K562 (cell line): ENCODE measurements around the gene MAP2. TPM values are rescaled to one million over a fixed set of nuclear protein-coding genes. Genes with fewer than 3 reads are reported as not detected.

Source experiments
- ATAC-seq: fragments of 200-7000 bp; cut with Tn5 transposase; 3 replicates; pipeline ENCODE4 v1.9.1; 2020; ENCODE audit warnings: moderate library complexity
- BruUV-seq: library from RNA; stranded (reverse); fragments of 400-500 nt; replicated peaks from 2 replicates; lab custom pipeline; 2021; lab: Mats Ljungman, UMichigan
- CTCF ChIA-PET: fragments of 300-600 bp; formaldehyde crosslinking; extraction: SDS; loops from one replicate; lab custom pipeline; 2021; ENCODE audit warnings: low intra/inter-chr PET ratio; lab: Yijun Ruan, JAX
- POLR2A ChIA-PET: fragments of 300-600, 350-650 bp; sonication (Branson Sonifier 250); formaldehyde crosslinking; extraction: SDS; loops from one replicate; lab custom pipeline; 2021; ENCODE audit warnings: antibody characterized with exemption, inconsistent platforms; lab: Yijun Ruan, JAX
- DNase-seq, 4 experiments: peaks; one replicate each; pipeline versions ENCODE4 v3.0.0 to v3.0.0-alpha.2; 2011 to 2018; ENCODE audit warnings: low spot score in 3 of 4, mixed read lengths in 3 of 4; ENCODE audit errors: extremely low read depth in 1 of 4
- FAIRE-seq: peaks from 2 replicates; lab custom pipeline; 2011; peaks lifted over from hg19 to GRCh38; lab: Jason Lieb, UNC
- H2AFZ ChIP-seq: 2 replicates; pipeline ENCODE4 v1.6.0; 2011; ENCODE audit warnings: low read depth, low read length, control low read depth, inconsistent platforms
- H3K27ac ChIP-seq: fragments of 200-600 bp; 3 replicates; pipeline ENCODE4 v1.8.0; 2011; ENCODE audit warnings: low read depth, mild to moderate bottlenecking, control low read depth, inconsistent platforms, low read length, moderate library complexity, mixed read lengths; ENCODE audit errors: extremely low read depth
- H3K27me3 ChIP-seq, 2 experiments: fragments of 300-600 bp in 1 of 2; 2 replicates in 1 of 2; 3 replicates in 1 of 2; pipeline versions ENCODE4 v1.6.0 to v1.8.0; 2011; ENCODE audit warnings: inconsistent platforms in 2 of 2, low read length in 2 of 2, mild to moderate bottlenecking in 1 of 2, mixed read lengths in 1 of 2, moderate library complexity in 1 of 2; ENCODE audit not compliant: control insufficient read depth in 2 of 2, insufficient read depth in 2 of 2
- H3K36me3 ChIP-seq: fragments of 300-600 bp; 3 replicates; pipeline ENCODE4 v1.8.0; 2011; ENCODE audit warnings: mild to moderate bottlenecking, low read length, inconsistent platforms; ENCODE audit not compliant: control insufficient read depth, insufficient read depth
- H3K4me1 ChIP-seq, 2 experiments: fragments of 200-600 bp in 1 of 2; replicated peaks in 1 of 2; 2 replicates in 1 of 2; 3 replicates in 1 of 2; pipeline versions ENCODE4 v1.5.1 to v1.8.0; 2011; ENCODE audit warnings: inconsistent platforms in 2 of 2, low read length in 2 of 2, mild to moderate bottlenecking in 1 of 2, mixed read lengths in 1 of 2, moderate library complexity in 1 of 2; ENCODE audit not compliant: control insufficient read depth in 2 of 2, insufficient read depth in 2 of 2
- H3K4me2 ChIP-seq: 2 replicates; pipeline ENCODE4 v1.6.1; 2011; ENCODE audit warnings: low read length, control low read depth, inconsistent platforms, mixed read lengths; ENCODE audit not compliant: insufficient read depth
- H3K4me3 ChIP-seq: fragments of 200-600 bp; sonication (generic), shearing (Covaris generic); 2 replicates; pipeline ENCODE4 v1.5.1; 2016; ENCODE audit warnings: control low read depth, inconsistent platforms
- H3K79me2 ChIP-seq: fragments of 200-600 bp; 3 replicates; pipeline ENCODE4 v1.8.0; 2011; ENCODE audit warnings: low read length, inconsistent platforms; ENCODE audit not compliant: control insufficient read depth, insufficient read depth
- H3K9ac ChIP-seq, 2 experiments: 2 replicates each; pipeline versions ENCODE4 v1.6.0 to v1.6.1; 2011; ENCODE audit warnings: low read depth in 2 of 2, low read length in 2 of 2, control low read depth in 1 of 2, inconsistent platforms in 1 of 2, mild to moderate bottlenecking in 1 of 2, mixed read lengths in 1 of 2; ENCODE audit not compliant: insufficient read depth in 1 of 2
- H3K9me1 ChIP-seq: one replicate; pipeline ENCODE4 v1.6.0; 2011; ENCODE audit warnings: inconsistent platforms, mild to moderate bottlenecking, low read length, moderate library complexity; ENCODE audit not compliant: control insufficient read depth, insufficient read depth
- H3K9me3 ChIP-seq: replicated peaks from 2 replicates; pipeline ENCODE4 v1.5.1; 2011; ENCODE audit warnings: low read depth, low read length, inconsistent platforms; ENCODE audit not compliant: control insufficient read depth, insufficient read depth
- H4K20me1 ChIP-seq: replicated peaks from 2 replicates; pipeline ENCODE4 v1.6.1; 2011; ENCODE audit warnings: low read length, inconsistent platforms, mixed read lengths; ENCODE audit not compliant: control insufficient read depth, insufficient read depth
- AFF1 ChIP-seq, 2 experiments: fragments of 450-650 bp; IDR thresholded peaks; 2 replicates each; pipeline ENCODE4 v1.6.1; 2018; ENCODE audit warnings: mild to moderate bottlenecking in 2 of 2, low read depth in 1 of 2; ENCODE audit not compliant: partially characterized antibody in 2 of 2
- BRD9 ChIP-seq: fragments of 450-650 bp; IDR thresholded peaks from 2 replicates; pipeline ENCODE4 v1.6.1; 2018; ENCODE audit warnings: low read depth; ENCODE audit not compliant: partially characterized antibody
- CC2D1A ChIP-seq: fragments of 450-650 bp; IDR thresholded peaks from 2 replicates; pipeline ENCODE4 v1.6.1; 2017; ENCODE audit warnings: mild to moderate bottlenecking
- CXXC5 ChIP-seq: fragments of 250-450 bp; sonication (Bioruptor Pico); IDR thresholded peaks from 2 replicates; pipeline ENCODE4 v1.8.0; 2022; ENCODE audit warnings: inconsistent platforms, mild to moderate bottlenecking, moderate library complexity
- GATAD2A ChIP-seq: fragments of 450-650 bp; IDR thresholded peaks from 2 replicates; pipeline ENCODE4 v1.6.1; 2017
- HMGN3 ChIP-seq: IDR thresholded peaks from 2 replicates; pipeline ENCODE4 v1.6.1; 2011; ENCODE audit warnings: borderline replicate concordance, low read depth, mild to moderate bottlenecking, mixed read lengths, low read length; ENCODE audit not compliant: insufficient read length; ENCODE audit errors: extremely low read depth
- RBFOX2 ChIP-seq: fragments of 200-400 bp; formaldehyde crosslinking; IDR thresholded peaks from 2 replicates; pipeline ENCODE4 v1.6.1; 2017; ENCODE audit warnings: low read depth, mild to moderate bottlenecking, low read length, moderate library complexity
- RBM15 ChIP-seq: fragments of 200-400 bp; formaldehyde crosslinking; IDR thresholded peaks from 2 replicates; pipeline ENCODE4 v1.6.1; 2018; ENCODE audit warnings: mild to moderate bottlenecking, low read length, moderate library complexity; ENCODE audit not compliant: insufficient read depth
- RNF219 ChIP-seq: fragments of 250-450 bp; sonication (Bioruptor Pico); IDR thresholded peaks from 2 replicates; pipeline ENCODE4 v1.5.0; 2022; ENCODE audit warnings: mild to moderate bottlenecking
- ZBTB11 ChIP-seq, 3 experiments: fragments of 200-800 bp in 1 of 3; fragments of 250-450 bp in 1 of 3; fragments of 450-650 bp in 1 of 3; sonication (Bioruptor Pico) in 1 of 3; sonication (Bioruptor generic) in 1 of 3; formaldehyde crosslinking in 1 of 3; IDR thresholded peaks; 2 replicates each; pipeline versions ENCODE4 v1.6.1 to v1.8.0; 2016 to 2022; ENCODE audit warnings: mild to moderate bottlenecking in 2 of 3, missing genetic modification characterization in 2 of 3, missing compliant biosample characterization in 1 of 3, moderate library complexity in 1 of 3
- ZFP36 ChIP-seq: fragments of 150-350 bp; IDR thresholded peaks from 2 replicates; pipeline ENCODE4 v1.6.1; 2018; ENCODE audit warnings: low read length, low read depth; ENCODE audit not compliant: partially characterized antibody
- ZNF239 ChIP-seq: fragments of 250-450 bp; sonication (Bioruptor Pico); IDR thresholded peaks from 2 replicates; pipeline ENCODE4 v1.4.0; 2020; ENCODE audit warnings: mild to moderate bottlenecking
- ZNF24 ChIP-seq: fragments of 450-650 bp; IDR thresholded peaks from 2 replicates; pipeline ENCODE4 v1.6.1; 2016
- ZNF3 ChIP-seq: fragments of 250-450 bp; sonication (Bioruptor Pico); IDR thresholded peaks from 2 replicates; pipeline ENCODE4 v1.5.0; 2021; ENCODE audit warnings: mild to moderate bottlenecking, moderate library complexity
- WGBS: fragments of 100-300 bp; shearing (Covaris generic); methylation state at CpG from one replicate; pipeline ENCODE4 v1.1.6; 2016; ENCODE audit warnings: low coverage, mixed read lengths; ENCODE audit not compliant: insufficient coverage; ENCODE audit errors: missing lambda C conversion rate; 5-methylcytosine and 5-hydroxymethylcytosine counted together
- in situ Hi-C: fragments of 300-500 bp; cut with MboI; formaldehyde crosslinking; loops from 4 replicates; pipeline ENCODE4 v1.15.0; 2018; ENCODE audit warnings: inconsistent platforms, mixed read lengths
- intact Hi-C: fragments of 100-400 bp; cut with micrococcal nuclease; formaldehyde crosslinking; loops from 2 replicates; pipeline ENCODE4 v1.14.2; 2022
- polyA plus RNA-seq, 8 experiments: library from polyadenylated mRNA; depleted of rRNA in 4 of 8; stranded (reverse) in 5 of 8; unstranded in 3 of 8; fragments of >200 nt; fragmentation: Nextera tagmentation in 2 of 8; fragmentation: Illumina TruSeq in 1 of 8; extraction: Ambion mirVana in 2 of 8; extraction: Trizol in 1 of 8; gene quantifications; 2 replicates each; pipeline versions ENCODE4 v1.2.1 to v1.2.3, GENCODE V29; 2011 to 2014; ENCODE audit warnings: inconsistent platforms in 1 of 8, missing spikeins in 1 of 8
- total RNA-seq, 7 experiments: library from RNA; depleted of rRNA in 6 of 7; stranded (reverse); fragments of >200 nt in 6 of 7; fragmentation: Illumina TruSeq in 2 of 7; extraction: Trizol in 2 of 7; gene quantifications; 2 replicates each; pipeline versions ENCODE4 v1.2.1 to v1.2.3, GENCODE V29; 2011 to 2021; ENCODE audit warnings: low replicate concordance in 1 of 7

MAP2 gene
- total and polyA plus RNA-seq, 9 of the 15 experiments (the other 6 are each of a cell fraction or from before 2014, with no cell fraction given) = 0.13 TPM; not detected in 8

GRCh38 chr2:209596262-209596661 lies 172.4 kb downstream of the MAP2 start:
- no peak for FAIRE-seq
- in situ Hi-C loops = no loop called here
- Histone ChIP-seq H3K27me3 (no peaks in the 10 kb centered on the region), H2AFZ (no peak overlapping the region), H3K9me1 (no peaks in the 10 kb centered on the region), H3K79me2 (no peaks in the 10 kb centered on the region), H3K4me1 (no peaks in the 10 kb centered on the region), H3K9me3 (no peaks in the 10 kb centered on the region), H3K9ac (no peak overlapping the region), H3K4me2 (no peak overlapping the region), H4K20me1 (no peaks in the 10 kb centered on the region), H3K27ac (no peak overlapping the region), H3K36me3 (no peaks in the 10 kb centered on the region), H3K4me3 (no peak overlapping the region)
- WGBS = 3% methylated on average over 4 of the region's 4 CpGs
- ATAC-seq = no peak
- ChIA-PET POLR2A (no interaction called here), CTCF (no interaction called here)
- intact Hi-C loops = no loop called here
- no peak for DNase-seq
- BruUV-seq = no TSS peak
- no peak for TF ChIP-seq BRD9
- no peak for TF ChIP-seq CC2D1A
- TF ChIP-seq ZFP36 = no peak
- TF ChIP-seq RBM15 = no peak
- no peak for TF ChIP-seq CXXC5 (CRISPR knock-in tag)
- TF ChIP-seq HMGN3 = no peak
- no peak for TF ChIP-seq ZBTB11 (CRISPR knock-in tag; IDR thresholded peaks at IDR 0.05)
- TF ChIP-seq RNF219 = no peak
- TF ChIP-seq ZNF239 (CRISPR knock-in tag) = no peak
- TF ChIP-seq AFF1 (IDR thresholded peaks at IDR 0.05; ENCODE audit: low read depth in 1 of 2, partially characterized antibody in 2 of 2) = no peak
- no peak for TF ChIP-seq ZNF3 (CRISPR knock-in tag)
- no peak for TF ChIP-seq GATAD2A
- TF ChIP-seq RBFOX2 = no peak
- no peak for TF ChIP-seq ZNF24
